GM23338 (cell line): ENCODE data around the gene MAP2K5. TPM values are rescaled to one million over a fixed set of nuclear protein-coding genes. Genes with fewer than 3 reads are reported as not detected.

Experiments used
- ATAC-seq: fragments of 200-7000 bp; cut with Tn5 transposase; 3 replicates; pipeline ENCODE4 v1.9.1; 2020
- DNase-seq: peaks from one replicate; pipeline ENCODE4 v3.0.0-alpha.2; 2015; ENCODE audit warnings: low spot score
- H2AFZ ChIP-seq: fragments of 200-600 bp; sonication (generic); 2 replicates; pipeline ENCODE4 v1.8.0; 2016; ENCODE audit warnings: antibody characterized with exemption, mild to moderate bottlenecking, moderate library complexity
- H3F3A ChIP-seq: fragments of 200-600 bp; sonication (generic); replicated peaks from 2 replicates; pipeline ENCODE4 v1.8.0; 2017; ENCODE audit warnings: antibody characterized with exemption, mixed run types, low read depth
- H3K27ac ChIP-seq: fragments of 200-600 bp; sonication (generic); 2 replicates; pipeline ENCODE4 v1.6.1; 2016; ENCODE audit warnings: low read depth
- H3K27me3 ChIP-seq: fragments of 200-600 bp; sonication (generic); 2 replicates; pipeline ENCODE4 v1.8.0; 2016; ENCODE audit warnings: mild to moderate bottlenecking, mixed run types, moderate library complexity; ENCODE audit not compliant: insufficient read depth
- H3K36me3 ChIP-seq: fragments of 200-600 bp; sonication (generic); 2 replicates; pipeline ENCODE4 v1.8.0; 2016; ENCODE audit warnings: mild to moderate bottlenecking; ENCODE audit not compliant: insufficient read depth
- H3K4me1 ChIP-seq: fragments of 200-600 bp; sonication (generic); 2 replicates; pipeline ENCODE4 v1.8.0; 2016; ENCODE audit warnings: mild to moderate bottlenecking, moderate library complexity; ENCODE audit not compliant: insufficient read depth
- H3K4me2 ChIP-seq: fragments of 200-600 bp; sonication (generic); 2 replicates; pipeline ENCODE4 v1.7.1; 2017; ENCODE audit warnings: mixed run types
- H3K4me3 ChIP-seq: fragments of 200-600 bp; sonication (generic); 2 replicates; pipeline ENCODE4 v1.6.1; 2016; ENCODE audit warnings: mixed run types
- H3K79me2 ChIP-seq: fragments of 200-600 bp; sonication (generic); replicated peaks from 2 replicates; pipeline ENCODE4 v1.8.0; 2017; ENCODE audit warnings: mild to moderate bottlenecking; ENCODE audit not compliant: insufficient read depth
- H3K9me2 ChIP-seq: fragments of 200-600 bp; sonication (generic); 2 replicates; pipeline ENCODE4 v1.8.0; 2017; ENCODE audit not compliant: insufficient read depth
- H4K20me1 ChIP-seq: fragments of 200-600 bp; sonication (generic); replicated peaks from 2 replicates; pipeline ENCODE4 v1.8.0; 2017; ENCODE audit warnings: mild to moderate bottlenecking; ENCODE audit not compliant: insufficient read depth
- H3K27ac Mint-ChIP-seq: 2 replicates; pipeline ENCODE4 v1.8.0; 2020; ENCODE audit warnings: inconsistent platforms, mild to moderate bottlenecking, moderate library complexity, mixed read lengths
- H3K27me3 Mint-ChIP-seq: 3 replicates; pipeline ENCODE4 v1.8.0; 2022; ENCODE audit warnings: low read depth, mild to moderate bottlenecking, moderate library complexity, mixed read lengths, inconsistent platforms; ENCODE audit not compliant: insufficient read depth, poor library complexity
- H3K36me3 Mint-ChIP-seq: 3 replicates; pipeline ENCODE4 v1.8.0; 2021; ENCODE audit warnings: low read depth, mild to moderate bottlenecking, inconsistent platforms, moderate library complexity, mixed read lengths
- H3K4me1 Mint-ChIP-seq: 3 replicates; pipeline ENCODE4 v1.8.0; 2020; ENCODE audit warnings: mild to moderate bottlenecking, inconsistent platforms, mixed read lengths
- H3K4me3 Mint-ChIP-seq: 3 replicates; pipeline ENCODE4 v1.8.0; 2021; ENCODE audit warnings: moderate library complexity, mild to moderate bottlenecking, inconsistent platforms, mixed read lengths
- H3K9me3 Mint-ChIP-seq: 3 replicates; pipeline ENCODE4 v1.8.0; 2020; ENCODE audit warnings: moderate library complexity, mild to moderate bottlenecking, inconsistent platforms, mixed read lengths
- CREB1 ChIP-seq: fragments of 250-450 bp; sonication (Bioruptor Pico); IDR thresholded peaks from 2 replicates; pipeline ENCODE4 v1.5.0; 2020; ENCODE audit warnings: low read depth, mild to moderate bottlenecking, moderate library complexity
- EZH2 ChIP-seq: fragments of 200-600 bp; sonication (generic); IDR thresholded peaks from one replicate; pipeline ENCODE4 v1.8.0; 2017; ENCODE audit warnings: antibody characterized with exemption, mild to moderate bottlenecking, low read depth; ENCODE audit not compliant: unreplicated experiment
- EZH2phosphoT487 ChIP-seq: fragments of 200-600 bp; sonication (generic); IDR thresholded peaks from one replicate; pipeline ENCODE4 v1.8.1; 2018; ENCODE audit warnings: antibody characterized with exemption; ENCODE audit not compliant: unreplicated experiment
- JUNB ChIP-seq: IDR thresholded peaks from one replicate; pipeline ENCODE4 v1.6.1; 2016; ENCODE audit warnings: antibody characterized with exemption; ENCODE audit not compliant: unreplicated experiment
- NANOG ChIP-seq: IDR thresholded peaks from 2 replicates; pipeline ENCODE4 v1.6.1; 2016; ENCODE audit warnings: antibody characterized with exemption, borderline replicate concordance
- POLR2AphosphoS5 ChIP-seq: IDR thresholded peaks from 2 replicates; pipeline ENCODE4 v1.6.1; 2016; ENCODE audit warnings: antibody characterized with exemption, low read depth
- STAT1 ChIP-seq: IDR thresholded peaks from one replicate; pipeline ENCODE4 v1.6.1; 2016; ENCODE audit warnings: antibody characterized with exemption; ENCODE audit not compliant: unreplicated experiment
- ZNF114 ChIP-seq: fragments of 250-450 bp; sonication (Bioruptor Pico); IDR thresholded peaks from 2 replicates; pipeline ENCODE4 v1.5.0; 2020; ENCODE audit warnings: mild to moderate bottlenecking, moderate library complexity
- polyA plus RNA-seq: library from polyadenylated mRNA; unstranded; fragments of >200 nt; fragmentation: Nextera tagmentation; extraction: Ambion mirVana; gene quantifications from 2 replicates; pipeline ENCODE4 v1.2.1, GENCODE V29; 2016
- total RNA-seq: library from RNA; depleted of rRNA; stranded (reverse); fragments of >200 nt; shearing (Covaris generic); gene quantifications from 2 replicates; pipeline ENCODE4 v1.2.3, GENCODE V29; 2014
- TF ChIP-seq, protein P1 (sequence below), 2 experiments: fragments of 200-600 bp in 1 of 2; sonication (generic) in 1 of 2; conservative IDR thresholded peaks; 2 replicates each; pipeline versions ENCODE4 v1.5.1 to v1.6.1; 2016 to 2017; ENCODE audit warnings: antibody characterized with exemption in 2 of 2, low read depth in 2 of 2, mild to moderate bottlenecking in 2 of 2, moderate library complexity in 1 of 2
- TF ChIP-seq, protein P2 (sequence below): IDR thresholded peaks from one replicate; pipeline ENCODE4 v1.6.1; 2018; ENCODE audit warnings: antibody characterized with exemption; ENCODE audit not compliant: unreplicated experiment
- TF ChIP-seq, protein P3 (sequence below): IDR thresholded peaks from 2 replicates; pipeline ENCODE4 v1.6.1; 2016; ENCODE audit warnings: antibody characterized with exemption
- TF ChIP-seq, protein P4 (sequence below): fragments of 250-450 bp; sonication (Bioruptor Pico); IDR thresholded peaks from 2 replicates; pipeline ENCODE4 v1.5.0; 2020; ENCODE audit warnings: mild to moderate bottlenecking, moderate library complexity

MAP2K5 gene
- total and polyA plus RNA-seq, 2 experiments from 2014 or later = 6.5 to 13.6 TPM

DNA sequence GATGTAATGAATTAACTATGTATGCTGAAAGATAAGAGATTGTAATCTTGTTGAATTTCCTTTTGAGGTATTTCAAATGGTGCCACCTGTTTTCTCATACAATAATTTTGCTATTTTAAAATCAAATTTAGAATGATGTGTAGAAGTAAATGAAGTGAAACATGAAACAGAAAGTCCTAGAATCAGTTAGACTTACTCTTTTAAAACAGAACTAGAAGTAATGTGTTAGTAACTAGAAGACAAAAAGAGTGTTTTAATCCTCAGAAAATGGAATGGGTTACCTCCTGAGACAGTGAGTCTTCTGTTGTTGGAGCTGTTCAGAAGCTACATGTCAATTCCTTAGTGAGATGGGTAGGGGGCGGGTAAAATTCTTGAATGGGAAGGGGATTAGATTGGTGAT, 8.1 kb upstream of the MAP2K5 start:
- H3K36me3 ChIP-seq = no peaks in the 10 kb centered on the region
- H3K27ac ChIP-seq = no peak overlapping the region
- Mint-ChIP-seq H3K36me3 (no peaks in the 10 kb centered on the region), H3K9me3 (no peaks in the 10 kb centered on the region), H3K27ac (no peak overlapping the region), H3K4me1 (no peaks in the 10 kb centered on the region), H3K27me3 (no peaks in the 10 kb centered on the region), H3K4me3 (no peak overlapping the region)
- ATAC-seq = no peak
- no peak overlapping the region for H3K4me3 ChIP-seq
- no peak overlapping the region for H3K4me2 ChIP-seq
- no peak overlapping the region for H2AFZ ChIP-seq
- H4K20me1 ChIP-seq = no peaks in the 10 kb centered on the region
- H3K9me2 ChIP-seq = no peaks in the 10 kb centered on the region
- TF ChIP-seq, protein P1, sequence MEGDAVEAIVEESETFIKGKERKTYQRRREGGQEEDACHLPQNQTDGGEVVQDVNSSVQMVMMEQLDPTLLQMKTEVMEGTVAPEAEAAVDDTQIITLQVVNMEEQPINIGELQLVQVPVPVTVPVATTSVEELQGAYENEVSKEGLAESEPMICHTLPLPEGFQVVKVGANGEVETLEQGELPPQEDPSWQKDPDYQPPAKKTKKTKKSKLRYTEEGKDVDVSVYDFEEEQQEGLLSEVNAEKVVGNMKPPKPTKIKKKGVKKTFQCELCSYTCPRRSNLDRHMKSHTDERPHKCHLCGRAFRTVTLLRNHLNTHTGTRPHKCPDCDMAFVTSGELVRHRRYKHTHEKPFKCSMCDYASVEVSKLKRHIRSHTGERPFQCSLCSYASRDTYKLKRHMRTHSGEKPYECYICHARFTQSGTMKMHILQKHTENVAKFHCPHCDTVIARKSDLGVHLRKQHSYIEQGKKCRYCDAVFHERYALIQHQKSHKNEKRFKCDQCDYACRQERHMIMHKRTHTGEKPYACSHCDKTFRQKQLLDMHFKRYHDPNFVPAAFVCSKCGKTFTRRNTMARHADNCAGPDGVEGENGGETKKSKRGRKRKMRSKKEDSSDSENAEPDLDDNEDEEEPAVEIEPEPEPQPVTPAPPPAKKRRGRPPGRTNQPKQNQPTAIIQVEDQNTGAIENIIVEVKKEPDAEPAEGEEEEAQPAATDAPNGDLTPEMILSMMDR (conservative IDR thresholded peaks at IDR 0.05; ENCODE audit: low read depth in 2 of 2) = no peak
- TF ChIP-seq, protein P2, sequence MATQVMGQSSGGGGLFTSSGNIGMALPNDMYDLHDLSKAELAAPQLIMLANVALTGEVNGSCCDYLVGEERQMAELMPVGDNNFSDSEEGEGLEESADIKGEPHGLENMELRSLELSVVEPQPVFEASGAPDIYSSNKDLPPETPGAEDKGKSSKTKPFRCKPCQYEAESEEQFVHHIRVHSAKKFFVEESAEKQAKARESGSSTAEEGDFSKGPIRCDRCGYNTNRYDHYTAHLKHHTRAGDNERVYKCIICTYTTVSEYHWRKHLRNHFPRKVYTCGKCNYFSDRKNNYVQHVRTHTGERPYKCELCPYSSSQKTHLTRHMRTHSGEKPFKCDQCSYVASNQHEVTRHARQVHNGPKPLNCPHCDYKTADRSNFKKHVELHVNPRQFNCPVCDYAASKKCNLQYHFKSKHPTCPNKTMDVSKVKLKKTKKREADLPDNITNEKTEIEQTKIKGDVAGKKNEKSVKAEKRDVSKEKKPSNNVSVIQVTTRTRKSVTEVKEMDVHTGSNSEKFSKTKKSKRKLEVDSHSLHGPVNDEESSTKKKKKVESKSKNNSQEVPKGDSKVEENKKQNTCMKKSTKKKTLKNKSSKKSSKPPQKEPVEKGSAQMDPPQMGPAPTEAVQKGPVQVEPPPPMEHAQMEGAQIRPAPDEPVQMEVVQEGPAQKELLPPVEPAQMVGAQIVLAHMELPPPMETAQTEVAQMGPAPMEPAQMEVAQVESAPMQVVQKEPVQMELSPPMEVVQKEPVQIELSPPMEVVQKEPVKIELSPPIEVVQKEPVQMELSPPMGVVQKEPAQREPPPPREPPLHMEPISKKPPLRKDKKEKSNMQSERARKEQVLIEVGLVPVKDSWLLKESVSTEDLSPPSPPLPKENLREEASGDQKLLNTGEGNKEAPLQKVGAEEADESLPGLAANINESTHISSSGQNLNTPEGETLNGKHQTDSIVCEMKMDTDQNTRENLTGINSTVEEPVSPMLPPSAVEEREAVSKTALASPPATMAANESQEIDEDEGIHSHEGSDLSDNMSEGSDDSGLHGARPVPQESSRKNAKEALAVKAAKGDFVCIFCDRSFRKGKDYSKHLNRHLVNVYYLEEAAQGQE = no peak
- TF ChIP-seq NANOG (no peak), EZH2phosphoT487 (no peak), POLR2AphosphoS5 (no peak), ZNF114 (CRISPR knock-in tag) (no peak), CREB1 (CRISPR knock-in tag) (no peak), EZH2 (no peak), STAT1 (no peak), JUNB (no peak)
- TF ChIP-seq, protein P3, sequence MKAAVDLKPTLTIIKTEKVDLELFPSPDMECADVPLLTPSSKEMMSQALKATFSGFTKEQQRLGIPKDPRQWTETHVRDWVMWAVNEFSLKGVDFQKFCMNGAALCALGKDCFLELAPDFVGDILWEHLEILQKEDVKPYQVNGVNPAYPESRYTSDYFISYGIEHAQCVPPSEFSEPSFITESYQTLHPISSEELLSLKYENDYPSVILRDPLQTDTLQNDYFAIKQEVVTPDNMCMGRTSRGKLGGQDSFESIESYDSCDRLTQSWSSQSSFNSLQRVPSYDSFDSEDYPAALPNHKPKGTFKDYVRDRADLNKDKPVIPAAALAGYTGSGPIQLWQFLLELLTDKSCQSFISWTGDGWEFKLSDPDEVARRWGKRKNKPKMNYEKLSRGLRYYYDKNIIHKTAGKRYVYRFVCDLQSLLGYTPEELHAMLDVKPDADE = no peak
- TF ChIP-seq, protein P4, sequence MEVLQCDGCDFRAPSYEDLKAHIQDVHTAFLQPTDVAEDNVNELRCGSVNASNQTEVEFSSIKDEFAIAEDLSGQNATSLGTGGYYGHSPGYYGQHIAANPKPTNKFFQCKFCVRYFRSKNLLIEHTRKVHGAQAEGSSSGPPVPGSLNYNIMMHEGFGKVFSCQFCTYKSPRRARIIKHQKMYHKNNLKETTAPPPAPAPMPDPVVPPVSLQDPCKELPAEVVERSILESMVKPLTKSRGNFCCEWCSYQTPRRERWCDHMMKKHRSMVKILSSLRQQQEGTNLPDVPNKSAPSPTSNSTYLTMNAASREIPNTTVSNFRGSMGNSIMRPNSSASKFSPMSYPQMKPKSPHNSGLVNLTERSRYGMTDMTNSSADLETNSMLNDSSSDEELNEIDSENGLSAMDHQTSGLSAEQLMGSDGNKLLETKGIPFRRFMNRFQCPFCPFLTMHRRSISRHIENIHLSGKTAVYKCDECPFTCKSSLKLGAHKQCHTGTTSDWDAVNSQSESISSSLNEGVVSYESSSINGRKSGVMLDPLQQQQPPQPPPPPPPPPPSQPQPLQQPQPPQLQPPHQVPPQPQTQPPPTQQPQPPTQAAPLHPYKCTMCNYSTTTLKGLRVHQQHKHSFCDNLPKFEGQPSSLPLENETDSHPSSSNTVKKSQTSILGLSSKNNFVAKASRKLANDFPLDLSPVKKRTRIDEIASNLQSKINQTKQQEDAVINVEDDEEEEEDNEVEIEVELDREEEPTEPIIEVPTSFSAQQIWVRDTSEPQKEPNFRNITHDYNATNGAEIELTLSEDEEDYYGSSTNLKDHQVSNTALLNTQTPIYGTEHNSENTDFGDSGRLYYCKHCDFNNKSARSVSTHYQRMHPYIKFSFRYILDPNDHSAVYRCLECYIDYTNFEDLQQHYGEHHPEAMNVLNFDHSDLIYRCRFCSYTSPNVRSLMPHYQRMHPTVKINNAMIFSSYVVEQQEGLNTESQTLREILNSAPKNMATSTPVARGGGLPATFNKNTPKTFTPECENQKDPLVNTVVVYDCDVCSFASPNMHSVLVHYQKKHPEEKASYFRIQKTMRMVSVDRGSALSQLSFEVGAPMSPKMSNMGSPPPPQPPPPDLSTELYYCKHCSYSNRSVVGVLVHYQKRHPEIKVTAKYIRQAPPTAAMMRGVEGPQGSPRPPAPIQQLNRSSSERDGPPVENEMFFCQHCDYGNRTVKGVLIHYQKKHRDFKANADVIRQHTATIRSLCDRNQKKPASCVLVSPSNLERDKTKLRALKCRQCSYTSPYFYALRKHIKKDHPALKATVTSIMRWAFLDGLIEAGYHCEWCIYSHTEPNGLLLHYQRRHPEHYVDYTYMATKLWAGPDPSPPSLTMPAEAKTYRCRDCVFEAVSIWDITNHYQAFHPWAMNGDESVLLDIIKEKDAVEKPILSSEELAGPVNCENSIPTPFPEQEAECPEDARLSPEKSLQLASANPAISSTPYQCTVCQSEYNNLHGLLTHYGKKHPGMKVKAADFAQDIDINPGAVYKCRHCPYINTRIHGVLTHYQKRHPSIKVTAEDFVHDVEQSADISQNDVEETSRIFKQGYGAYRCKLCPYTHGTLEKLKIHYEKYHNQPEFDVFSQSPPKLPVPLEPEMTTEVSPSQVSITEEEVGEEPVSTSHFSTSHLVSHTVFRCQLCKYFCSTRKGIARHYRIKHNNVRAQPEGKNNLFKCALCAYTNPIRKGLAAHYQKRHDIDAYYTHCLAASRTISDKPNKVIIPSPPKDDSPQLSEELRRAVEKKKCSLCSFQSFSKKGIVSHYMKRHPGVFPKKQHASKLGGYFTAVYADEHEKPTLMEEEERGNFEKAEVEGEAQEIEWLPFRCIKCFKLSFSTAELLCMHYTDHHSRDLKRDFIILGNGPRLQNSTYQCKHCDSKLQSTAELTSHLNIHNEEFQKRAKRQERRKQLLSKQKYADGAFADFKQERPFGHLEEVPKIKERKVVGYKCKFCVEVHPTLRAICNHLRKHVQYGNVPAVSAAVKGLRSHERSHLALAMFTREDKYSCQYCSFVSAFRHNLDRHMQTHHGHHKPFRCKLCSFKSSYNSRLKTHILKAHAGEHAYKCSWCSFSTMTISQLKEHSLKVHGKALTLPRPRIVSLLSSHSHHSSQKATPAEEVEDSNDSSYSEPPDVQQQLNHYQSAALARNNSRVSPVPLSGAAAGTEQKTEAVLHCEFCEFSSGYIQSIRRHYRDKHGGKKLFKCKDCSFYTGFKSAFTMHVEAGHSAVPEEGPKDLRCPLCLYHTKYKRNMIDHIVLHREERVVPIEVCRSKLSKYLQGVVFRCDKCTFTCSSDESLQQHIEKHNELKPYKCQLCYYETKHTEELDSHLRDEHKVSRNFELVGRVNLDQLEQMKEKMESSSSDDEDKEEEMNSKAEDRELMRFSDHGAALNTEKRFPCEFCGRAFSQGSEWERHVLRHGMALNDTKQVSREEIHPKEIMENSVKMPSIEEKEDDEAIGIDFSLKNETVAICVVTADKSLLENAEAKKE (CRISPR knock-in tag) = no peak
- H3K4me1 ChIP-seq = no peaks in the 10 kb centered on the region
- no peaks in the 10 kb centered on the region for H3F3A ChIP-seq
- DNase-seq = no peak
- no peaks in the 10 kb centered on the region for H3K79me2 ChIP-seq
- no peaks in the 10 kb centered on the region for H3K27me3 ChIP-seq
